DND-41 (cell line): Measurements from ENCODE around the gene MYL4.

Source experiments
- CTCF ChIP-seq: IDR thresholded peaks from 2 replicates; pipeline ENCODE4 v1.5.1; 2012; ENCODE audit warnings: borderline replicate concordance, low read length, moderate library complexity, mild to moderate bottlenecking; ENCODE audit not compliant: poor library complexity, severe bottlenecking; ENCODE audit errors: extremely low read depth
- EZH2 ChIP-seq: IDR thresholded peaks from 3 replicates; pipeline ENCODE4 v1.6.1; 2012; ENCODE audit warnings: borderline replicate concordance, low read depth, mild to moderate bottlenecking, moderate library complexity, low read length, inconsistent platforms; ENCODE audit not compliant: severe bottlenecking

- no peak for TF ChIP-seq CTCF
- no peak for TF ChIP-seq EZH2
Measured at GRCh38 chr17:47252209-47252608, 43.1 kb downstream of the MYL4 start.
